GM18499 (cell line): Measurements from ENCODE around the gene MYO3B.

ENCODE experiments used
- ATAC-seq: cut with Tn5 transposase; IDR thresholded peaks from one replicate; pipeline ENCODE4 v1.9.1; 2021; ENCODE audit warnings: moderate number of reproducible peaks; ENCODE audit not compliant: insufficient read depth, unreplicated experiment

Gene MYO3B

GRCh38 chr2:170177950-170178781 is at the start of gene MYO3B:
Gene MYO3B (plus strand): TSS chr2:170178147. CDS start chr2:170178288, 141 bp downstream.
- ATAC-seq: no peak

DNA sequence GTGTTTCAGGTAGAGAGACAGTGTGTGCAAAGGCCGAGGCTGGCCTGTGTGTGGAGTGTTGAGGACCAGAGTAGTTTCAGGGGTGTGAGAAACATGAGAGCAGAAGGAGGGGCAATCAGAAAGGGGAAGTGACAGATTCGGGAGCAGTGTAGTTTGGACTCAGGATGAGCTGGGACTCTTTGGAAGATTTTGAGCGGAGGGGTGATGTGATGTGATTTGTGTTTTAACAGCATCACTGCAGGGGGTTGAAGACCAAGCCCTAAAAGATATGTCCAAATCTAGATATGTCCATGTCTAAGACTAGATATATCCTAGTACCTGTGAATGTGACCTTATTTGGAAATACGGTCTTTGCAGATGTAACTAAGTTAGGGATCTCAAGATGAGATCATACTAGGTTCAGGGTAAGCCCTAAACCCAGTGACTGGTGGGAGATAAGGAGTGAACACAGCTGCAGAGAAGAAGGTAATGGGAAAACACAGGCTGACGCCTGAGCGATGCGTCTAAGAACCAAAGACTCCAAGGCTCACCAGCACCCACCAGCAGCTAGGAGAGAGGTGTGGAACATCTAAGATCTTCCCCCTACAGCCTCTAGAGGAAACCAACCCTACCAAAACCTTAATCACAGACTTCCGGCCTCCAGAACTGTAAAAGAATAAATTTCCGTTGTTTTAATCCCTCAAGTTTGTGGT is 38.5 kb upstream of the MYO3B start:
- ATAC-seq: no peak

DNA sequence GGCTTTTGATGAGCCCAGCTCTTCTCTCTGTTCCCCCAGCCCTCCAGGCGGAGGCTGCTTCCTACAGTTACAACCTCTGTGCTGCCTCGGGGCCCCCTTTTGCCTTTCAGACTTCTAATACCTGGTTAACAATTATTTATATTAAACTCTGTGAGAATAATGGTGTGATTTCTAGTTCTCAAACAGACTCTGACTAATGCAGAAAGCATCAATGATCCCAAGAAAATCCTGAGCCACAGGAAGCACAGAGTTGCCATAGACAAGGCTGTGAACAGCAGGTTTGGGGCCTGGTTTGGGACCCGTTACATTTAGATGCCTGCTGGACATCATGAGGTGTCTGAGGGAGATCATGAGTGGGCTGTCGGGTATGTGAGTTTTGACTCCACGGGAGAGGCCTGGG is 37.4 kb upstream of the MYO3B start:
- no peak for ATAC-seq

DNA sequence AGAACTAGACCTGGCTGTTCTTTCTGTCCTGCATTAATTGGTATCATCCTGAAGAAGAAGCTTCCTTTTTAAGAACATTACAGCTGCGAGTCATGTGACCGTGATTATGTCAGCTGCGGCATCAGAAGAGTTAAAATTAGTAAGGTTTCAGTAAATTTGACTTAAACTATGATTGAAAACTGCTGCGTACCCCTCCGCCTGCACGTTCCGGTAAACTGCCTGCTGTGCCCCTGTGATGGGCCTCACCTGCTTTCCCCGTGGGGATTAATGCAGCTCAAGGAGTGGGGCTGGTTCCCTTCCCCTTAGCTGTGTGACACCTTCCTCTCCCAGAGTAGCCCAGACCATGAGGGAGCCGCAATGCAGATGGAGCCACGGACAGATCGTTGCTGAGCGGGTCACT is 36.1 kb upstream of the MYO3B start:
- ATAC-seq: no peak

DNA sequence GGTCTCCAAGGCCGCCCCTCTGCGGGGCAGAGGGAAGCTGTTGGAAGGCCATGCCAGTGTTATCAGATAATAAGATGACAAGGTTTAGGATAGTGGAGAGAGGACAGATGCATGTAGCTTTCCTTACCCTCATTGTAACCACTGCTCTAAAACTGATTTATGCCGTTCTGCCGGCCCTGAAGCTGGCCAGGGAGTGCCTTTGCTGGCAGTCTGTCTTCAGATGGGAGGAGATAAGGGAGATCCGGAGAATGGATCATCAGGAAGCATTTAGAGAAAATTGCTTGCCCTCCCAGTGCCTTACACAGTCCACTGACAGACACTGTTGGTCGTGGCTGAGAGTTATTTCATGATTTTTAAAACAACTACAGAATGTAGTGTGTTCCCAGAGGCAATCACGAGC is 35.4 kb upstream of the MYO3B start:
- ATAC-seq: no peak

DNA sequence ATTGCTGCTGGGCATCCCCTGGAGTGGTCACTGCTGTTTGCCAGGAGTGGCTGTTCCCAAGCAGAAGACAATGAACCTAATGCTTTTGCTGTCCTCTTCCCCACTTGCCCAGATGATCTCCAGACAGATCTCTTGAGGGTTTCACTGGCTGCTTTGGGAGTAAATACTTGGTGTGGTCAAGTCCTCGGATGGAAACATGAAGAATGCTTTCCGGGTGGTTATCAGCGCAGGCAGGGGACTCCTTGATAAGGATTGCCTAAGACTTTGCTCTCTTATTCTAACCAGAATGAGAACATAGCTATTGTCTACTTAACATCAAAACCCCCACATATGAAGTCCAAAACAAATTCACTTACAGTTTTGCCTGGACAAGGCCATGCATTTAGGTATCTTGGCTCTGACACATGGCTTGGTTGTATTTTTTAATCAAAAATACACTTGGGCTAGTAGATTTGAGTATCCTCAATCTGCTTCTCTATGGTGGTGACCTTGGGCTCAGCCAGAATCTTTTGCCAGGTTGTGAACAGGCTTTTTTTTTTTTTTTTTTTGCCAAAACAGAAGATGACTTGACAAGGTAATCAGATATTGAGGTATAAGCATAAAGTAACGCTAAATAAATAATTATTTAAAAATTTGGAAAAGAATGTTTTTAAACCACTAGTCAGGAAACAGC is 34.8 kb upstream of the MYO3B start:
- ATAC-seq: no peak

DNA sequence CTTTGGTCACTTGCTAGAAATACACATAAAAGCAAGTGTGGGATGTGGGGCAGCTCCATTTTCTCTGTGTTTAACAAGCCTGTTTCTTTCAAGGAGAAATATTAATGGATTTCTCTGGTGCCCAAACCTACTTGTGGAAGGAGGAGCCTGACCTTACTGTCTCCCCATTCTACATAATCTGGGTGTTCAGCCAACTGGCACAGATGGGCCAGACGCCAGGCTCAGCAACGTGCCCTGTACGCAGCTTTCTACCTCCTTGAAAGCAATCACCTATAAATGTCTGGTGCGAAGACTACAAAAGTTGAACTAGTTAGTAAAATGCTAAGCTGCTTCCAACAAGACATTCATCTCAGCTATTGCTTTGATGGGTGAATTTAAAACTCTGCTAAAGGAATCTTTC is 33.2 kb upstream of the MYO3B start:
- ATAC-seq: no peak

DNA sequence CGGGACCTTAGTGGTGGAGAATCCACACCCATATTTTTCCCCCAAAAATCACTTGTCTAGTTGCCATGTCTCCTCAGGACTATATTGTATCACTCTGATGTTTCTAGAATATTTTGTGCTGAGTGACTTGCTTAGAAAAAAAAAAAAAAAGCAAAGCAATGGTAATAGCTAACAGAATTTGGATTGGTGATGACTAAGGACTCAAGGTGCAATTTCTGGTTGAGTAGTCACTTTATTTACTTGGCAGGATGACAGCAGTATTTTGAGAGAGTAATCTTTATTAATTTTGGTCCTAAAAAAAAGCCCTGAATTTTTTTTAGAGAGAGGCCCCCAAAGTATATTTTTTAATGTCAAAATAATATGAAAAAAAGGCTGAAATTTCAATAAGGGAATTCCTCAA is 32.8 kb upstream of the MYO3B start:
- no peak for ATAC-seq

- no peak for ATAC-seq
Measured at GRCh38 chr2:170145675-170146432, 32.1 kb upstream of the MYO3B start.

DNA sequence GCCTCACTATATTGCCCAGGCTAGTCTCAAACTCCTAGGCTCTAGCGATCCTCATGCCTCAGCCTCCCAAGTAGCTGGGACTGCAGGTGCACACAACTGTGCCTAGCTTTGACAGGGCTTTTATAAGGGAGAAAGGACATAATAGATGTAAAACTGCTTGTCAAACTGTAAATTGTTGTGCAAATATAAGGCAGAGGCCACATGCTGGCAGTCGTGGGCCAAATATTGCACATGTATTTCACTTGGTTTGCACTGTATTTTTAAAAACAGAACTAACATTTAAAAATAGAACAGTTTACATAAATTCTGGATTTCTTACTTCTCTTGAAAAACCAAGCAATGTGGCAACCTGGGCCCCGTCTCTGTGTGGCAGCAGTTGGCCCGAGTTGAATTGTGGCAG is 31.2 kb upstream of the MYO3B start:
- no peak for ATAC-seq

GRCh38 chr2:170147576-170147975 is 30.4 kb upstream of the MYO3B start:
- ATAC-seq: no peak

- ATAC-seq: no peak
Measured at GRCh38 chr2:170148161-170148560, 29.8 kb upstream of the MYO3B start.

DNA sequence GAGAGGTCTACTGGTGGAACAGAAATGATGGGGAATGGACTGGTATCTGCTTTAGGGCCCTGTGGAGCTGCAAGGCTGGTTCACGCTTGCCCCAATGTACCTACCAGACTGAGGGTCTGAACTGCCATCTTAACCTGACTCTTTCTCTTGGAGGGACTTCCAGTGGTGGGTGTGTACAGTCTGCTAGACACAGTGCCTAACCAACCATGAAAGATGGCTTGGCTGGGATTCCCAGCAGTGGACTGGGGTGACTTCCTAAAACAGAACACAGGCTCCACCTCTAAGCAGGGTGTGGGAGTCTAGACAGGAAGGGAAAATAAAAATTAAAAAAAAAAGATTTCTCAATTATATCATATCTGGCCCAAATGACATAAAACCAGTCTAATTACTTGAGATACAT is 25.5 kb upstream of the MYO3B start:
- no peak for ATAC-seq

DNA sequence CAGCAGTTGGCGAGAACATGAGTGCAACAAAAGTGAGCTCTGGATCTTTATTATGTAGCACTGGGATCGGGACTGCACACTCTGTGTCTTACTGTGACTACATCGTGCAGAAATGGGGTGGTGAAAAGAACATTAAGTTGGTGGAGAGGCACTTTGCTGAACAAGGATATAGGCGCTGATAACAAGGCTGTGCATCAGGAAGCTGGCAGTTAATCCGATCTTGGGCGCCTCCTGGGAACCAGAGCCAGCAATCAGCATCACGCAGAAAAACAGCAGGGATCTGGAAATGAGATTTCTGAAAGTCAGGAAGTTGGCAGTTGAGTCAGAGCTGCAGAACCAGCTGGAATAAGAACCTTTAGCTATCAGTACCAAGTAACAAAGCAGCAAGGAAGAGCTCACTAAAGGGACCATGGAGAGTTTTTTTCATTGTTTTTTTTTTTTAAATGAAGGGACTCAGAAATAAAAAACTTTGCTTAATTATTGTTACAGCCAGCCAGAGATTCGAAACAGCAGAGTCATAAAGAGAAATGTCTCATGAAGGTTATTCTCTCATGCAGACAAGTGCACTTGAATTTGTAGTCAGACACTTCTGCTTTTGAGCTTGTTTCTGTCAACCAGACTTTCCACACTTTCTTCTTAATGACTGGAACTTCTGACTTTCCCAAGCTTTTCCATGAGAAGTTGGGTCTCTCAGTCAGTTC is 22.8 kb upstream of the MYO3B start:
- ATAC-seq: peak; percentile 65

DNA sequence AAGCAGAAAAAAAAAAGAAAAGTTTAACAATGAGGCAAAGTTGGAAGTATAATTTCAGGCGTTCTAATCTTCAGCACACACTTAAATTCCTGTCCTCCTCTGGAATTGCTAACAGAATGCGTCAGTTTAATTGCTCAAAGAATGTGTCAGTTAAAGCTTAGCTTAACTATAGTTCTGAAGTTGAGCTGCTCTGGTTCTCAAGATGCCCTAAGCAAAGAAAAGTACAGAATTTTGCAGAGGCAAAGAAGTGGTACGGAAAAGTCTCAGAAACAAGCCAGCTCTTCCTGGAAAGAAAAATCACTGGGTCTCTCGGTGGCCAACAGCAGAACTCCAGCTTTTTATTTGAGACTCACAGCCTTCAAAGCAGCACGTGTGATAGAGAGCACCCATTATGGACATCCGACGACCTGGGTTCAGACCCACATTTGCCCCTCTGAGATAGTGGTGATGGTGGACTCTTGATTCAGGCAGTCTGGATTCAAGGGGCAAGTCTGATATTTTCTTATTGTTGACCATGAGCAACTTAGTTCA is 22.2 kb upstream of the MYO3B start:
- no peak for ATAC-seq

DNA sequence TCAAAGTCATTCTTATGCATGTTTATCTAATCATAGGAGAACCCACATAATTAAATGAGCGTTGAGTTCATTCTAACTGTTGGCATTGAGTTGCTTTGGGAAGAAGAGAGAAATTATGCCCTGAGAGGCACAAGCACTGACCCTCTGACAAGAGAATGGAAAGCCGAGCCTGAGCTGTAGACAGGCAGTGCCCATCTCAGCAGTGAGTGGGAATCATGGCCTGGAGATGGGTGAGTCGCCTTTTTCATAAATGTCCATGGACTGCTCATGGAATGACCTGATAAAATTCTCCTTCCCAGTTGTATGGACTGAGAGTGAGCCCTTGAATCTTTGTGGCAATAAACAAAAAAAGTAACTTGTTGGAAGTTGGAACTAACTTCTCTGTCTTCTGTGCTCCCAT is 21.4 kb upstream of the MYO3B start:
- no peak for ATAC-seq

GRCh38 chr2:170157025-170157684 is 20.8 kb upstream of the MYO3B start:
- ATAC-seq: no peak

DNA sequence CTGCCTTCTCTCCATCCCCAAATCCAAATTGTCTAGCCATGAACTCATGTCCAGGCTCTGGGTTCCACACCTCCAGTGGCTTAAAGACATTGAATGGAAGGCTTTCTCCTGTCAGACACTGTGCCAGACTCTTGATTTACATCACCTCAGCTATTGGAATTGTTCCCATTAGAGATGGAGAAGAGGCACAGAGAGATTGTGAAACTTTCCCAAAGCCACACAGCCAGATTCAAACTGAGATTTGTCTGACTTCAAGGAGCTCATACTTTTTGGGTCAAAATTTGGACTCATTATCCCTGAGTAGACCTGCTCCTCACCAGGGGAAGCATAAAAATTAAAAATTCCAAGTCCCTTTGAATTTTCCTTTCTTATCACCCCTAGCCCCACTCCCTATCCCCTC is 18.9 kb upstream of the MYO3B start:
- no peak for ATAC-seq
